H1 (cell line): Measurements from ENCODE around the gene EEPD1. TPM values are rescaled to one million over a fixed set of nuclear protein-coding genes. Genes with fewer than 3 reads are reported as not detected.

Experiments
- CTBP2 ChIP-seq: IDR thresholded peaks from 2 replicates; pipeline ENCODE4 v1.7.0; 2011; ENCODE audit warnings: borderline replicate concordance, mild to moderate bottlenecking, moderate library complexity, mixed read lengths, low read length; ENCODE audit not compliant: insufficient read depth, insufficient read length
- polyA plus RNA-seq, 7 experiments: library from polyadenylated mRNA; depleted of rRNA in 3 of 7; stranded (reverse) in 5 of 7; unstranded in 2 of 7; fragments of >200 nt in 5 of 7; fragments of 200-250 nt in 2 of 7; gene quantifications; 1 replicate in 5 of 7; 2 replicates in 1 of 7; 4 replicates in 1 of 7; pipeline versions ENCODE4 v1.2.1 to v1.2.3, GENCODE V29; 2011 to 2013; ENCODE audit warnings: missing spikeins in 2 of 7, mixed read lengths in 2 of 7
- total RNA-seq: library from RNA; stranded (reverse); fragmentation: NEBNext Ultra II Directional; extraction: Animal tissue kit (Norgen Biotek cat#: 25700); gene quantifications from 2 replicates; pipeline ENCODE4 v1.2.1, GENCODE V29; 2021

The EEPD1 gene
- total and polyA plus RNA-seq, 2 of the 8 experiments (the other 6 are each of a cell fraction or from before 2014, with no cell fraction given): 3.1 to 7.8 TPM

GRCh38 chr7:36249091-36249490, 96.0 kb downstream of the EEPD1 start (continued):
- no peak for TF ChIP-seq CTBP2
